Hepatocyte (in vitro differentiated cells): ENCODE measurements around the gene KDM2A.

ENCODE experiments used
- EZH2 ChIP-seq: fragments of 200-600 bp; sonication (generic); IDR thresholded peaks from 2 replicates; pipeline ENCODE4 v1.6.1; 2016; ENCODE audit warnings: antibody characterized with exemption, mild to moderate bottlenecking, borderline replicate concordance
- TF ChIP-seq, protein P1 (sequence below): fragments of 200-600 bp; sonication (generic); IDR thresholded peaks from 2 replicates; pipeline ENCODE4 v1.5.1; 2016; ENCODE audit warnings: antibody characterized with exemption, mild to moderate bottlenecking; ENCODE audit not compliant: poor library complexity

DNA sequence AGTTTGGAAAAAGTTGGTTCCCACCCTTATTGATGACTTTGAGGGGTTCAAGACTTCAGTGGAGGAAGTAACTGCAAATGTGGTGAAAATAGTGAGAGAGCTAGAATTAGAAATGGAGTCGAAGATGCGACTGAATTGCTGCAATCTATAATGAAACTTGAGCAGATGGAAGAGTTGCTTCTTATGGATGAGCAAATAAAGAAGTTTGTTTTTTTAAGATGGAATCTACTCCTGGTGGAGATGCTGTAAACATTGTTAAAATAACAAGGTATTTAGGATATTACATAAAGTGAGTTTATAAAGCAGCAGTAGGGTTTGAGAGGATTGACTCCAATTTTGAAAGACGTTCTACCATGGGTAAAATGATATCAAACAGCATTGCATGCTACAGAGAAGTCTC, 83.0 kb downstream of the KDM2A start:
- TF ChIP-seq EZH2, result no peak
- TF ChIP-seq, protein P1, sequence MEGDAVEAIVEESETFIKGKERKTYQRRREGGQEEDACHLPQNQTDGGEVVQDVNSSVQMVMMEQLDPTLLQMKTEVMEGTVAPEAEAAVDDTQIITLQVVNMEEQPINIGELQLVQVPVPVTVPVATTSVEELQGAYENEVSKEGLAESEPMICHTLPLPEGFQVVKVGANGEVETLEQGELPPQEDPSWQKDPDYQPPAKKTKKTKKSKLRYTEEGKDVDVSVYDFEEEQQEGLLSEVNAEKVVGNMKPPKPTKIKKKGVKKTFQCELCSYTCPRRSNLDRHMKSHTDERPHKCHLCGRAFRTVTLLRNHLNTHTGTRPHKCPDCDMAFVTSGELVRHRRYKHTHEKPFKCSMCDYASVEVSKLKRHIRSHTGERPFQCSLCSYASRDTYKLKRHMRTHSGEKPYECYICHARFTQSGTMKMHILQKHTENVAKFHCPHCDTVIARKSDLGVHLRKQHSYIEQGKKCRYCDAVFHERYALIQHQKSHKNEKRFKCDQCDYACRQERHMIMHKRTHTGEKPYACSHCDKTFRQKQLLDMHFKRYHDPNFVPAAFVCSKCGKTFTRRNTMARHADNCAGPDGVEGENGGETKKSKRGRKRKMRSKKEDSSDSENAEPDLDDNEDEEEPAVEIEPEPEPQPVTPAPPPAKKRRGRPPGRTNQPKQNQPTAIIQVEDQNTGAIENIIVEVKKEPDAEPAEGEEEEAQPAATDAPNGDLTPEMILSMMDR, result no peak
